MCF 10A (cell line): ENCODE measurements around the gene RABGGTB. TPM values are rescaled to one million over a fixed set of nuclear protein-coding genes. Genes with fewer than 3 reads are reported as not detected.

Experiments
- BruUV-seq: library from RNA; stranded (reverse); fragments of 400-500 nt; replicated peaks from 2 replicates; lab custom pipeline; 2021; lab: Mats Ljungman, UMichigan
- CTCF ChIA-PET: fragments of 300-600 bp; sonication (Branson Sonifier 250); formaldehyde crosslinking; extraction: SDS; loops from one replicate; lab custom pipeline; 2021; ENCODE audit warnings: antibody characterized with exemption, inconsistent platforms; lab: Yijun Ruan, JAX
- POLR2A ChIA-PET: fragments of 300-600, 350-650 bp; sonication (Branson Sonifier 250); formaldehyde crosslinking; extraction: SDS; loops from one replicate; lab custom pipeline; 2020; ENCODE audit warnings: antibody characterized with exemption, inconsistent platforms; lab: Yijun Ruan, JAX
- DNase-seq: peaks from one replicate; pipeline ENCODE4 v3.0.0-alpha.2; 2018; ENCODE audit not compliant: unreplicated experiment
- H3K27ac Mint-ChIP-seq: one replicate; pipeline ENCODE4 v1.8.0; 2022; ENCODE audit warnings: mild to moderate bottlenecking, low read depth, mixed read lengths; ENCODE audit not compliant: unreplicated experiment
- H3K27me3 Mint-ChIP-seq: one replicate; pipeline ENCODE4 v1.8.0; 2022; ENCODE audit warnings: mixed read lengths; ENCODE audit not compliant: insufficient read depth, unreplicated experiment
- H3K36me3 Mint-ChIP-seq: one replicate; pipeline ENCODE4 v1.8.0; 2022; ENCODE audit warnings: mild to moderate bottlenecking, moderate library complexity, mixed read lengths; ENCODE audit not compliant: insufficient read depth, unreplicated experiment
- H3K4me1 Mint-ChIP-seq: one replicate; pipeline ENCODE4 v1.8.0; 2022; ENCODE audit warnings: mixed read lengths; ENCODE audit not compliant: insufficient read depth, unreplicated experiment
- H3K4me3 Mint-ChIP-seq: one replicate; pipeline ENCODE4 v1.8.0; 2022; ENCODE audit warnings: mild to moderate bottlenecking, moderate library complexity, mixed read lengths; ENCODE audit not compliant: unreplicated experiment
- H3K9me3 Mint-ChIP-seq: one replicate; pipeline ENCODE4 v1.8.0; 2022; ENCODE audit warnings: mixed read lengths; ENCODE audit not compliant: unreplicated experiment
- CTCF ChIP-seq: fragments of 200-600 bp; IDR thresholded peaks from one replicate; pipeline ENCODE4 v1.8.0; 2022; ENCODE audit warnings: antibody characterized with exemption, mild to moderate bottlenecking; ENCODE audit not compliant: unreplicated experiment
- intact Hi-C: fragments of 100-400 bp; cut with micrococcal nuclease; formaldehyde crosslinking; loops from 2 replicates; pipeline ENCODE4 v1.14.1; 2022
- total RNA-seq: library from RNA; stranded (reverse); gene quantifications from 2 replicates; pipeline ENCODE4 v1.2.3, GENCODE V29; 2022

The RABGGTB gene
- total RNA-seq, 1 experiment from 2014 or later: 127 TPM

GRCh38 chr1:75785320-75785982 lies 605 bp upstream of the RABGGTB start:
- Mint-ChIP-seq H3K4me3 (peak overlapping the region; percentile 98), H3K27me3 (no peaks in the 10 kb centered on the region), H3K36me3 (peaks cover 44% of the 10 kb centered on the region), H3K9me3 (no peaks in the 10 kb centered on the region), H3K4me1 (peaks cover 19% of the 10 kb centered on the region), H3K27ac (peak overlapping the region; percentile 98)
- POLR2A ChIA-PET: interaction anchor here (0.6 to 3.8 kb wide), 19 partner anchors 9 to 1809 kb away, joined by 3 to 34 read pairs (median 4); partner anchors contain the start of genes ACADM and MSH4
- TSS peak; percentile 97 for BruUV-seq
- intact Hi-C loops: loop anchor here (5.0 kb wide), 2 partner anchors 153 to 518 kb away; no protein-coding TSS in a partner anchor
- CTCF ChIA-PET: interaction anchor here (0.8 to 1.1 kb wide), 3 partner anchors 14 to 57 kb away, joined by 3 to 4 read pairs (median 3); no protein-coding TSS in a partner anchor
- no peak for DNase-seq
- TF ChIP-seq CTCF: no peak

- no peak for TF ChIP-seq CTCF
- CTCF ChIA-PET: interaction anchor here (0.7 to 1.4 kb wide), 3 partner anchors 62 to 724 kb away, joined by 3 read pairs; no protein-coding TSS in a partner anchor
- Mint-ChIP-seq H3K27me3 (no peaks in the 10 kb centered on the region), H3K4me3 (peak overlapping the region; percentile 98), H3K27ac (peak overlapping the region; percentile 98), H3K36me3 (peaks cover 59% of the 10 kb centered on the region), H3K4me1 (peaks cover 33% of the 10 kb centered on the region), H3K9me3 (no peaks in the 10 kb centered on the region)
- no TSS peak for BruUV-seq
- no peak for DNase-seq
- POLR2A ChIA-PET: interaction anchor here (0.6 to 3.8 kb wide), 14 partner anchors 8 to 1892 kb away, joined by 3 to 34 read pairs (median 5); partner anchors contain the start of genes ACADM, MSH4 and PIGK
- intact Hi-C loops: loop anchor here (1.0 to 5.0 kb wide), 4 partner anchors 22 to 520 kb away; partner anchors contain the start of gene ACADM
Observed at GRCh38 chr1:75786901-75787493, 941 bp downstream of the RABGGTB start.

- no peak for TF ChIP-seq CTCF
- intact Hi-C loops: loop anchor here (2.0 to 5.0 kb wide), 3 partner anchors 23 to 520 kb away; no protein-coding TSS in a partner anchor
- peak overlapping the region; percentile 98 for H3K27ac Mint-ChIP-seq
- H3K4me3 Mint-ChIP-seq: peak overlapping the region; percentile 98
- H3K27me3 Mint-ChIP-seq: no peaks in the 10 kb centered on the region
- H3K36me3 Mint-ChIP-seq: peaks cover 65% of the 10 kb centered on the region
- no peak for DNase-seq
- H3K9me3 Mint-ChIP-seq: no peaks in the 10 kb centered on the region
- ChIA-PET CTCF (no interaction called here), POLR2A (interaction anchor here (0.6 to 3.8 kb wide), 4 partner anchors 9 to 175 kb away, joined by 4 to 34 read pairs (median 14); partner anchors contain the start of genes ACADM and MSH4)
- peaks cover 33% of the 10 kb centered on the region for H3K4me1 Mint-ChIP-seq
- no TSS peak for BruUV-seq
Observed at GRCh38 chr1:75787524-75787923, 1.5 kb downstream of the RABGGTB start.
